ENCODE measurements around the gene POLG.

POLG gene

GRCh38 chr15:89334510-89335297, at the start of gene POLG:
TSS of gene POLG (minus strand) at chr15:89334824. CDS start at chr15:89333754, 1,070 bp downstream.
- DNase-seq = peak; percentile 99

- no peak for DNase-seq
These were observed 49.6 kb upstream of the POLG start for GRCh38 chr15:89384176-89384604.

- DNase-seq = no peak
These were observed 48.9 kb upstream of the POLG start for GRCh38 chr15:89383365-89384175.

- DNase-seq = no peak
These were observed 47.5 kb upstream of the POLG start for GRCh38 chr15:89381888-89382686.

- DNase-seq = no peak
These were observed 46.7 kb upstream of the POLG start for GRCh38 chr15:89381331-89381730.

- DNase-seq = no peak
These were observed 45.2 kb upstream of the POLG start for GRCh38 chr15:89379818-89380217.

- no peak for DNase-seq
These were observed 44.6 kb upstream of the POLG start for GRCh38 chr15:89379251-89379695.

- DNase-seq = no peak
These were observed 43.9 kb upstream of the POLG start for GRCh38 chr15:89378296-89379151.

- no peak for DNase-seq
These were observed 43.2 kb upstream of the POLG start for GRCh38 chr15:89377842-89378295.

- no peak for DNase-seq
These were observed 42.6 kb upstream of the POLG start for GRCh38 chr15:89377024-89377841.

- no peak for DNase-seq
These were observed 41.8 kb upstream of the POLG start for GRCh38 chr15:89376388-89376787.

- no peak for DNase-seq
These were observed 40.7 kb upstream of the POLG start for GRCh38 chr15:89375093-89376005.

GRCh38 chr15:89374086-89374981, 39.7 kb upstream of the POLG start:
- no peak for DNase-seq

- DNase-seq = no peak
These were observed 37.7 kb upstream of the POLG start for GRCh38 chr15:89372069-89372935.

GRCh38 chr15:89371228-89372044, 36.8 kb upstream of the POLG start:
- DNase-seq = no peak

GRCh38 chr15:89370978-89371227, 36.3 kb upstream of the POLG start:
- DNase-seq = no peak
